GM18498 (cell line): ENCODE measurements around the gene FYN.
"Not testable (repeated sequence)": the region's sequence is repeated elsewhere in the genome, so short reads cannot be mapped to it uniquely, and the experiment has no call there.

ENCODE experiments used
- ATAC-seq: cut with Tn5 transposase; IDR thresholded peaks from one replicate; pipeline ENCODE4 v1.9.1; 2021; ENCODE audit warnings: mild to moderate bottlenecking, moderate library complexity; ENCODE audit not compliant: unreplicated experiment

Gene FYN

DNA sequence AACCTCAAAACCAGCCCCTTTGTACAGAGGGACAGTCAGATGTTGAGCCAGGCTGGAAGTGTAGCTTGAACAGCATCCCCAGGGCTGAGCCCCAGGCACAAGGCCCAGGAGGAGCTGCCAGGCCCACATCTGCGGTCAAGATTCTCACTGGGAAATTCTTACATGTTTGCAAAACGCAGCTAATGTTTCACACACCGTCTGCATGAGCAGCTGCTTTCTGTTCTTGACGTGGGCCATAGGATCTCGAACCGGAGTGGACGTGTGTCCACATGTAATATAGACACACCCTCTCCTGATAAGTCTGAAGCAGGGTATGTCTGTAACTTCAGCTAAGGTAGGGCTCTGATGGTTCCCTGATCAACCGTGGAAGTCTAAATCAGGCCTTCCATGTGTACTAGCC lies 226.3 kb downstream of the FYN start:
- no peak for ATAC-seq

DNA sequence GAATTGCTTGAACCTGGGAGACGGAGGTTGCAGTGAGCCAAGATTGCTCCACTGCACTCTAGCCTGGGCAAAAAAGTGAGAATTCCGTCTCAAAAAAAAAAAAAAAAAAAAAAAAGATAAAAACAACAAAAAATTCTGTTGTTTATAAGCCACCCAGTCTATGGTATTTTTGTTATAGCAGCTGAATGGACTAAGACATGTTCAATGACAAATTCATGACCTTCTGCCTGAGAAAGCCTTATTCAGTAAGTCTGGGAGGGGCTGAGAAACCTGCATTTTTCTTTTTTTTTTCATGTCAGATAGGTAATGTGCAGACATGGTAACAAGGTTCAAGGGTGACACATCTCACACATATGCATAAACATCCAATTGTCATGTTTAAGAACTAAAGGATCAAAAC lies 227.2 kb downstream of the FYN start:
- no peak for ATAC-seq

DNA sequence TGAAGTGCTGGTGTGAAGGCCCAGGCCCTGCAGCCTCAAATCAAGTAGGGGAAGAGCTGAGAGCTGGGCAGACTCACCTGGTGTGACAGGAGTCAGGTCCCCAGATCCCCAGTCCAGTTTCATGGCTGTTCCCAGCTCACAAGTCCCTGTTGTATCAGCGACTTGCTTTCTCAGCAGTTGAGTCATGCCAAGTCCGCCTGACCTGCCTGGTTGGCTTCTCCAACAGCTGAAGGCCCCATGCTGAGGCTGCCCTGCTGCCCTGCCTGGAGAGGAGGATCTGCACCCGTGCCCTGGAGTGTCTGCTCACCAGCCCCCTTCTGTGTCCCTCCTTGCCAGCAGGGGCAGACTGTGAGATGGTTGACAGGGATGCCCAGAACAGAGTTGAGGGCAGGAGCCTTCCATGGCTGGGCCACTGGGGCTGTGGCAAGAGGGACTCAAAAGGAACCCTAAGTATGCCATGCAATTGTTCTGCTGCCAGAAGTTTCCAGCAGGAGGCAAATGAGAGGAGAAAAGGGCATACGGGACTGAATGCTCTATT lies 228.3 kb downstream of the FYN start:
- no peak for ATAC-seq

DNA sequence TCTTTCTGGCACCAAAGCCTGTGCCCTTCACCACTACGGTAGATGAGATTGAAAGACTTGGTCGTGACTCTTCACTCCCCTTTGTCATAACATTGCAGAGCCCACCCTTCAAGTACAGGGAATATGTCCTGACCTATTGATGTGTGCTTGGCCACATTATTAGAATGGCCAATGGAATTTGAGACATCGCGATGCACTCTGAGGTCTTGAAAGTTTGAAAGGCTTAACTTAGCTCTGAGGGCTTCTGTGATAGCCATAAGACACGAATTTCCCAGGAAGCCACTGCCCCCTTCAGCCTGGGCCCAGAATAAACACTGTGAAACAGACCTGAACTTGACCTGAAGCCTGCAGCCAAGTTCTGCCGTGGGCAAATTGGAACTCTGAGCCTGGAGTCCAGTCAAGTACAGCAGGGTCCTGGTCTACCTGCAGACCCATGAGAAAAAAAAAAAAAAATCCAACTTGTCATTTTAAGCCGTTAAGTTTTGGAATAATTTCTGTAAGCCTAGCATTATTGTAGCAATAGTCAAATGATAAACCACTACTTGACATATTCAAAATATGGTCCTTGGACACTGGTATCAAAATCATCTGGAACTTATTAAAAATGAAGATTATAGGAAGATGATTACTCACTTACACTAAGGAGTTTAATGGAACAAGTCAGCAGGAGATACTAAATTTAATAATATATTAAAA lies 230.6 kb downstream of the FYN start:
- ATAC-seq, result peak; percentile 74

DNA sequence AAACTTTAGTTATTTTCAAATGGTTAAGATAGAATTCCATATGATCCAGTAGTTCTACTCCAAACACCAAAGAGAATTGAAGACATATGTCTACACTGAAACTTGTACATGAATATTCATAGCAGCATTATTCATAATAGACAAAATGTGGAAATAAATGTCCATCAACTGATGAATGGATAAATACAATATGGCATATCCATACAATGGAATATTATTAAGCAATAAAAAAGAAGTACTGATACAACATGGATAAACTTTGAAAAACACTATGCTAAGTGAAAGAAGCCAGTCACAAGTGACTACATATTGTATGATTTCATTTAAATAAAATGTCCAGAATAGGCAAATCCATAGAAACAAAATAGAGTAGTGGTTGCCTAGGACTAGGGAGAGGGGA lies 234.0 kb downstream of the FYN start:
- no peak for ATAC-seq

DNA sequence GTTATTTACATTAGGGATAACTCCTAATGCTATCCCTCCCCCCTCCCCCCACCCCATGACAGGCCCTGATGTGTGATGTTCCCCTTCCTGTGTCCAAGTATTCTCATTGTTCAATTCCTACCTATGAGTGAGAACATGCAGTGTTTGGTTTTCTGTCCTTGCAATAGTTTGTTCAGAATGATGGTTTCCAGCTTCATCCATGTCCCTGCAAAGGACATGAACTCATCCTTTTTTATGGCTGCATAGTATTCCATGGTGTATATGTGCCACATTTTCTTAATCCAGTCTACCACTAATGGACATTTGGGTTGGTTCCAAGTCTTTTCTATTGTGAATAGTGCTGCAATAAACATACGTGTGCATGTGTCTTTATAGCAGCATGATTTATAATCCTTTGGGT lies 238.3 kb downstream of the FYN start:
- not testable (repeated sequence) for ATAC-seq

DNA sequence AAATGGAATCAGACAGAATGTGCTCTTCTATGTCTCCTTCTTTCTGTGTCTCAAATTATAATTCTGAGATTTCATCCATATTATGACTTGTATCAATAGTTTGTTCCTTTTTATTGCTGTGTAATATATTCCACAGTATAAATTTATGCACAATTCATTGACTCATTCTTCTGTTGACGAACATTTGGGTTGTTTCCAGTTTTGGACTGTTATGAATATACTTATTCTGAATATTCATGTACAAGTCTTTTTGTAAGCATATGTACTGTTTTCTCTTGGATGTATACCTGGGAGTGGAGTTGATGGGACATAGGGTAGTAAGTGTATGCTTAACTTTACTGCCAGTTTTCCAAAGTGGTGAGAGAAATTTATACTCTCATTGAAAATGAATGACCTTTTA lies 239.4 kb downstream of the FYN start:
- ATAC-seq, result no peak

DNA sequence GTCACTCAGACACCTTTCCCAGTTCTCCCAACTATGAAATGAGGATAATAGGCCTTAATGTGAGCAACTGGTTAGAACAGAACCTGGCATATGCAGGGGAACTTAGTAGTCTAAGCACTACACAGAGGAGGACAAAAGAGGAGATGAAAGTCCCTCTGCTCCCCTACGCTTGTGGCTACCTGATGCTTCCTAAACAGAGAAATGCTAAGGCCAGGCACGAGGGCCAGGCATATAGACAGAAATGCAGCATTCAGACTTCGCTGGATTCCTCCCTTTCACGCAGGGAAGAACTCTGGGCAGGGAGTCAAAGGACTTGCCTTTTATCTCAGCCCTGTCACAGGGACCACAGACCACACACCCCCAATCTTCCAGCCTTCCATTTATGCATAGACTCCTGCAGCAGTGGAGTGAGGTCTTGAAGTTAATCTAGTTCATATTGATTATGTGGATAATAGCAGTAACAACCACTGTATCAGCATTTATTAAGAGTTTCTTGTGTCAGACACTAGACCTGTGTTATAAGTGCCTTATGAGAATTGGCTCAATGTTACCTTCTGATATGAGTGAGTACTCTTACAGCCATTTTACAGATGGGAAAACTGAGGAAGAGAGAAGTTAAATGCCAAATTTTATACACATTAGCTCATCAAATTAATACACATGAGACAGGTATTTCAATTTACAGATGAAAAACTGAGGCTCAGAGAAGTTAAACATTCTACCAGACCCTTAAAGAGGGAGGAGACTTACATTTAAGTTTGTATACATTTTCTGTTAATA lies 240.6 kb downstream of the FYN start:
- ATAC-seq, result no peak

DNA sequence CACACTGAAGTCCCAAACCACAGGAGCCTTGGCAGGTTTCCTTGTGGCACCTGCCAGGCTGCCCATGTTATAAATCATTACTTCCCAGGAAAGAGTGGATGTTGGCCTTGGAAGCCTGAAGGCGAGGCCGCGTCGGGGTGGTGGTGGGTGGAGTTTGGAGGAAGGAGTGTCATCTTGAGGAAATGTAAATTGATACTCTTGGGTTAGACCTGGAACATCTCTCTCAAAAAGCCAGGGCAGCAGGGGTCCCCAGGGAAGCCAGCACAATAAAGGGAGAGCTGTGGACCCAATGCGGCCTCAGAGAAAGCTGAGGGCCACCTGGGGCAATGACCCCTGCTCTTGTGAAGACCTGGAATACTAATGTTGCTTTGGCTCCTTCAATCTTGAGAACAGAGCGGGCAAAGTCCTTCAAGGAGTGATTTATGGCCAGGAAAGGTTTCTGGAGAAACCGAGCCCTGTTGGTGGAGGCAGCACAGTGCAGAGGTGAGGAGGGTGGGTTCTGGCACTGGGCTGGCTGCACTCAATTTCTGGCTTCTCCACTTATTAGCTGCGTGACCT lies 241.3 kb downstream of the FYN start:
- ATAC-seq, result no peak

DNA sequence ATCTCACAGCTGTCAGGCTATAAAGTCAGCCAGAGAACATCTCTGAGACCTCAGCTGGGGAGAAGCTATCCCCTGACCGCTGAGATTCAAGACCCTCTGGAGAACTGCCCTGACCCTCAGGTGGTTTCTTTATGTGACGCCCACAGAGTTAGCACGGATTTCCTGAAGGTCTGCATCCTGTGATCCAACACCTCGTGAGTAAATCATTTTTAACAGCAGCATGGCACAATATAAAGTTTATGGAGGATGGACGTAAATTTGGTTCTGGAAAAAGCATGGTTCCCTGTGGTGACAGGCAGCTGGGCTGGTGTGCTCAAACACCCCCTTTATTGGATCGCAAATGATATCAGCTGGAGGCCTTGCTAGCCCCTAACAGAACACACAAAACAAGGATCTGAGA lies 242.2 kb downstream of the FYN start:
- ATAC-seq, result no peak

DNA sequence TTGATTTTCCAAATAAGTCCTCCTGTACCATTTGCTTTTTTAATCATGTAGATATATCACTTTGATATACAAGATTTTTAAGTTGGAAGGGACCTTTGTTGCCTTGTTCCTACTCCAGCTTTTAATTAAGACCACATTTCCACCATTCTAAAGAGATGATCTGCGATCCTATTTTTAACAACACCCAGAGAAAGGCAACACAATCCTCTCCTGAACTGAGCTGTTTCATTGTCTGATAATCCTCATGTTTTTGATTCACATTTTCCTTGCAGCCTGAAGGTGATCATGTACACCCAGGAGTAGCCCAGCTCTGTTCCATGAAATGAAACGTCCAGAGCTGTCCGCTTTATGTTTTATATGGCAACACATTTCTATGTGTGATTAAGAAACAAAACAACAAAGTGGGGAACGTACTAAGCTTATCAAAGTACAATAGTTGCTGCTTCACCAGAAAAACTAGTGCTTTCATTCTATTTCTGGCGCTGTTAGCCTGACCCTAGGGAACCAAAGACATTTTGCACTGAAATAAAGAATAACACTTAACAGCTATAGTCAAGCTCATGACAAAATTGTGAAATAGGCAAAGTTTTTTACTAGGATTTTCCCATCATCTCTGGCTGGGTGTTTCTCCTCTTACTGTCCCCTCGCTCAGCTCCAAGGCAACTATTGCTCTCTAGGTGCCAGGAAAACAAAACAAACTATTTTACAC lies 245.0 kb downstream of the FYN start:
- ATAC-seq, result no peak

DNA sequence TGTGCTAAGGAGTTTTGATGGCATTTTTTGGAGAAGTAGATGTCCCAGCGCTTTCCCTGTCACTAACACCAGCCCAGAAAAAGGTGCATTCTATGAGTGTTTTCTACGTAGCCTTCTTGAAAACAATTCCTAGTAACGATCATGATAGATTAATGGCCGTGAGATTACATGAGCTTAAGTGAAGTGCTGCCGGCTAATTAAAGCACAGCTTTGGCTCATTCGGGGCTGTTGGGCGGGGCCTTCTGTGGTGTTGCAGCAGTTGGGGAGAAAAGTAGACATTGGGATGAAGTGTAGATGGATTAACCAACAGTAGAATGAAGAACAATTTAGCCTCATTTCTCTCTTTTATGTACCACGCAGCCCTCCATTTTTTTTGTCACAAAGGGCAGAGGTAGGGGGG lies 246.8 kb downstream of the FYN start:
- no peak for ATAC-seq

DNA sequence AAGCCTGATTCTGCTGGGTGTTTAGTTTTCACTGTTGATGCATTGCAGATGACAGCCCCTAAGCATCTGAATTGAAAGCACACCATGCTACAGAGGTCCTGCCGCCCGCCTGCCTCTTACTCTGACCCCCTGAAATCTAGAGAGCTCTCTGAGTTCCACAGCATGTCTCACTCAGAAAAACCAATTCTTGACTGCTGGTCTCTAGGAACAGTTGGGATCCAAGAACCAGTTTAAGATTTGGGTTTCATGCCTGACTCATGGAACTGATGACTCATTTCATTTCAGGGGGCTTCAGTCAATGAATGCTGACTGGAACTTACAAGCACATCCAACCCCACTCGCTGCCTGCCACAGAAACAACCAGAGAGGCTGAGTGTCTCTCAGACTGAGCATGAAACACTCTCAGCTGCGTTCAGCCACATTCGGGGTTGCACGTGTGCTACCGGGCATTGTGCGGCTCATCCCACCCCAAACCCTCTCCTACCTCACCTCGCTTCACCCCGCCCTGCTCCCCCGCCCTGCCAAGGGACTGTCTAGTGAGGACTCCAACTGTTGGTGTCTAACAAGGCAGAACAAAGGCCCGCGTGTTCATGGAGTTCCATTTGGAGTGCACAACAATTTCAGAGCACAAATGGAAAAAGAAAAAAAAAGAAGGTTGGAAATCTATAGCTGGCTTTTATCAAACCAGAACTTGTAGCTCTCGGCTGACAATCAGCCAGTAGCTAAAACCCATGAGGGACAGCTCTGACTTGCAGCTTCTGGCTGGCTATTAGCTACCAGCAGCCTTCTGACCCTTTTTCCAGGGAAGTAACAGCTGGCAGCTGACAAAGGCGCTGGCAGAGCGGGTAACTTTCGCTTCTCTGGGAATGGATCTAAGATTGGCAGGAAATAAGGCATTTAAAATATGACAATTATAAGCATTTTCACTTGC lies 247.5 kb downstream of the FYN start:
- no peak for ATAC-seq

DNA sequence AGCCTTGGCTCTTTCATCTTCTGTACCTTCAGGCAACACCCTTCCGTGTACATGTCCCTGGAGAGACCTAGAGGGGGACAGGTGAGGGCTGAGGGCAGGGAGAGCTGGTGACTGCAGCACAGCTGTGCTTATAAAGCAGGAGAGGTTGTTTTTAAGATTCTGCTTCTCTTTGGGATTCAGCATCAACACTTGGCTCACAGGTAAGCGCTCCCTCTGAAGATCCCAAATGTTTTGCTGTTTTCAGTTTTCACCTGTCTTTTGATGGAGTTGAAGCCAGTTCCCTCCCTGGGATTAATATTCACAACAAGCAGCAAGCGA lies 248.2 kb downstream of the FYN start:
- ATAC-seq, result no peak

DNA sequence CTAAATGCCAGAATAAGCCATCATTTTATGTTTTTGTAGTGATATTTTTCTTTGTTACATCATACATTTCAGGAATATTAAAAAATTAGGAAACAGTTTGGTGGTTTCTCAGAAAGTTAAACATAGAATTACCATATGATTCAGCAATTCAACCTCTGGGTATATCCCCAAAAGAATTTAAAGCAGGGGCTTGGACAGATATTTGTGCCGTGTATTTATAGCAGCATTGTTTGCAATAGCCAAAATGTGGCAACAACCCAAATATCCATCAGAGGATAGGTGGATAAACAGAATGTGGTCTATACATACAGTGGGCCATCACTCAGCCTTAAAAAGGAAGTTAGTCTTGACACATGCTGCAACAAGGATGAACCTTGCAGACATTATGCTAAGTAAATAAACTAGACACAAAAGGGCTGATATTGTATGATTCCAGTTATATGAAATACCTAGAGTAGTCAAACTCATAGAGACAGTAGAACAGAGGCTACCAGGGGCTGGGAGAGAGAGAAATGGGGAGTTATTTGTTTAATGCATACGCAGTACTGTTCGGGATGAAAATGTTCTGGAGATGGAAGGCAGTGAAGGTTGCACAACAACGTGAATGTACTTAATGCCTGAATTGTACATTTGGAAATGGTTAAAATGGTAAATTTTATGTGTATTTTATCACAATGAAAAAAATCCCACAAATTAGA lies 248.7 kb downstream of the FYN start:
- ATAC-seq, result no peak

DNA sequence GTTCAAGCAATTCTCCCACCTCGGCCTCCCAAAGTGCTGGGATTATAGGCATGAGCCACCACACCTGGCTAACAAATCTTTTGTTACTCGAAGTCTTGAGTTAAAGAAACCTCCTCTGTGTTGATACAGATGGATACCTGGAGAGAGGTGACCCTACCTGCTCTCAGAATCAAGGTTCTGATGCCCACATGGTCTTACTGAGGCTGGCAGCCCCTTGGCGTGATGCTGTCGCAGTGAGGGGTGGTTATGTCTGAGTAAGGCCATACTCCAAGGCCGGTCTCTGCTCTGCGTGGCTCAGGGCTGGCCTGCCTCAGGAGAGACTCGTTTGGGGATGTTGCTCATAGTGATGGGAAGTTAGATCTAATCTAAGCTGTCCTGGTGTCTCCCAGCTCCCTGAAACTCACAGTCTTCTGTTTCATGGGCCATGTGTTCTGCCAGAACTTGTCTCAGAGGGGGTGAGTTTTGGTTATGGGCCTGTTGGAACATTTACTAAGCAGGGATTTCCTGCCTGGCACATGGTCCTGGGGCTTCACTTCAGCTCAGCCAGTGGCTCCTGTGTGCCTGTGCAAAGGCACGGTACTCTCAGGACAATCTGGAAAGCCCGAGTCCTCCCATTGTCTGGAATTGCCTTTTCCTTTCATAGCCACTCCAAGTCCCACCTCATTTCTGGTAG lies 250.1 kb downstream of the FYN start:
- ATAC-seq, result no peak

DNA sequence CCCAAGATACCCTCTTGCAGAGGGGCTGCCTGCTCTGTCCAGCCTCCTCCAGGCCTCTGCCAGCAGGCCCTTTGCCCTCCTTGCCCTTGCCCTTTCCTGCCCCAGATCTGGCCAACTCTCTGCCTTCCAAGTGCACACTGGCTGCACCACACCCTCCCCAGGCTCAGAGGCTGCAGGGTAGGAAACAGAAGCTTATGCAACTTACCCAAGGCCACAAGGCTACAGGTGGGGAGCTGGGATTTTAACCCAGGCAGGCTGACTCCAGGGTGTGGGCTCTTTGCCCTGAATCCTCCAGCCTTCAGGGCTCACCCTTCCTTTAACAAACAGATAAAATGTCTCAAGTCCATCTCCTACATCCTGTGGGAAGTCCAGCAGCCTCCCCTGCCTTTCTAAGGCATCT lies 253.1 kb downstream of the FYN start:
- ATAC-seq, result no peak

DNA sequence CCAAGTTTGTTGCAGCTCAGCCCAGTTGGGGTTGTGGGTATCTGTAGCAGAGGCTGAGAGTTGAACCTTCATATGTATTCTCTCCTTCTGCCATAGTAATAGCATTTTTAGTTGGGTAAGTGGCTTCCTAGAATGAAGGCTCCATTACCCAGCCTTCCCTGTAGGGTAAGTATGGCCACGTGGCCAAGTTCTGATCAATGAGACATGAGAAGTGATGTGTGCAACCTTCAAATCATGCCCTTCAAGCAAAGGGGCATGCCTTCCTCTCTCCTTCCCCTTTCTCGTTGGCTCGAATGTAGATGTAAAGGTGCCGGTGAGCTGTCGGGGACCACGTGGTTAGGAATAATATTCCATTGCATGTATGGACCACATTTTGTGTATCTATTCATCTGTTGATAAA lies 254.8 kb downstream of the FYN start:
- no peak for ATAC-seq

DNA sequence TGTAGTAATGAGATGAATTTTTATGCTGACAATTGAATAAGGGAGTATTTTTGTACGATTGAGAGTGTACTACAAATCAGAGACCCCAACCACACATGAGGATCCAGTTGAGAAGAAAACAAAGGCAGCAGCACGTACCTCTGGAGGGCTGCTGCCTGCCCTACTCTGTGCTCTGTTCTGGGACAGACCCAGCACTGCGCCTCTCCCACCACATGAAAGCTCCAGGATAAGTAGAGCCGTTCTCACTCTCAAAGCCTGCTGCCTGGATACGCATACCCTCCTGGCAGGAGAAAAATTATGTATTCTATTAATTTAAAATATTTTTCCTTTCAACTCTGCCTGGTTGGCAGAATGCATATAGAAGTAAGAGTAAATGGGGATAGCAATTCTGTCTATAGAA lies 256.1 kb downstream of the FYN start:
- ATAC-seq, result no peak
